Adrenal gland (tissue), 12 donors: ENCODE measurements around the gene RAB29. TPM values are rescaled to one million over a fixed set of nuclear protein-coding genes. Genes with fewer than 3 reads are reported as not detected.

Experiments
- DNase-seq, 7 donors: peaks; one replicate each; pipeline ENCODE4 v3.0.0-alpha.2; 2019 to 2020
- H3K27ac ChIP-seq, 5 donors: fragments of 200-600 bp; sonication (generic) in 4 of 5; 1 replicate in 3 of 5; 2 replicates in 2 of 5; pipeline versions ENCODE4 v1.5.1 to v1.8.0; 2016 to 2020; ENCODE audit warnings: mild to moderate bottlenecking in 1 of 5
- H3K27me3 ChIP-seq: fragments of 200-600 bp; 2 replicates; pipeline ENCODE4 v1.8.0; 2021
- H3K36me3 ChIP-seq, 2 donors: fragments of 200-600 bp; replicated peaks in 1 of 2; 1 replicate in 1 of 2; 2 replicates in 1 of 2; pipeline versions ENCODE4 v1.5.1 to v1.8.0; 2018 to 2022
- H3K4me1 ChIP-seq, 2 donors: fragments of 200-600 bp; replicated peaks in 1 of 2; 1 replicate in 1 of 2; 2 replicates in 1 of 2; pipeline versions ENCODE4 v1.5.1 to v1.8.0; 2018 to 2021
- H3K4me3 ChIP-seq, 4 donors: fragments of 200-600 bp; sonication (generic) in 3 of 4; one replicate each; pipeline ENCODE4 v1.5.1; 2016 to 2018
- H3K9me3 ChIP-seq, 3 donors: fragments of 200-600 bp; sonication (generic) in 1 of 3; replicated peaks in 1 of 3; 1 replicate in 2 of 3; 2 replicates in 1 of 3; pipeline versions ENCODE4 v1.5.1 to v1.8.0; 2016 to 2021
- POLR2A ChIP-seq, 2 donors: fragments of 450-650 bp; IDR thresholded peaks; one replicate each; pipeline ENCODE4 v1.6.1; 2017; ENCODE audit warnings: antibody characterized with exemption in 2 of 2, mild to moderate bottlenecking in 2 of 2, moderate library complexity in 1 of 2
- WGBS, 4 donors: extraction: QIAGEN DNeasy Blood & Tissue Kit in 2 of 4; methylation state at CpG; one replicate each; pipeline versions ENCODE4 v1.1.5 to v1.1.7; 2013 to 2017; 5-methylcytosine and 5-hydroxymethylcytosine counted together
- intact Hi-C, 2 donors: fragments of 100-400 bp; cut with DNase I; formaldehyde crosslinking; loops; one replicate each; pipeline versions ENCODE4 v1.14.1 to v1.15.0; 2022 to 2023
- polyA plus RNA-seq, 3 donors: library from polyadenylated mRNA; stranded (reverse); fragments of 200-250 nt in 2 of 3; fragments of 350-450 nt in 1 of 3; fragmentation: Illumina TruSeq in 1 of 3; extraction: RNeasy Lipid Tissue Mini Kit (QIAGEN cat#74804) in 1 of 3; gene quantifications; one replicate each; pipeline ENCODE4 v1.2.3, GENCODE V29; 2013 to 2014
- total RNA-seq, 9 donors: library from RNA; depleted of rRNA in 4 of 9; stranded (reverse); fragments of >200 nt in 4 of 9; fragments of 120-200 nt in 1 of 9; fragmentation: NEBNext Ultra II Directional in 1 of 9; extraction: Animal tissue kit (Norgen Biotek cat#: 25700) in 1 of 9; gene quantifications; one replicate each; pipeline versions ENCODE4 v1.1.0 to v1.2.4, GENCODE V29; 2013 to 2023
- TF ChIP-seq, protein P1 (sequence below), 6 experiments: fragments of 450-650 bp in 4 of 6; fragments of 200-600 bp in 2 of 6; sonication (generic) in 1 of 6; IDR thresholded peaks; 1 replicate in 5 of 6; 2 replicates in 1 of 6; pipeline versions ENCODE4 v1.5.1 to v1.8.0; 2016 to 2021; ENCODE audit warnings: antibody characterized with exemption in 6 of 6, mild to moderate bottlenecking in 2 of 6, moderate library complexity in 1 of 6
- donor health status: healthy with polysubstance abuse.
- donor health status: Bipolar disorder and iron deficiency.
- donor health status: DM: yes; HTN: yes; CAD: no.
- donor health status: DM: no; HTN: no; CAD: no.
- donor health status: DM: no; HTN: no; CAD: no.
- donor health status: DM: yes; HTN: yes; CAD: no.

Gene RAB29
- total and polyA plus RNA-seq, 12 donors = 4.2 to 52.2 (median 24.7) TPM

DNA sequence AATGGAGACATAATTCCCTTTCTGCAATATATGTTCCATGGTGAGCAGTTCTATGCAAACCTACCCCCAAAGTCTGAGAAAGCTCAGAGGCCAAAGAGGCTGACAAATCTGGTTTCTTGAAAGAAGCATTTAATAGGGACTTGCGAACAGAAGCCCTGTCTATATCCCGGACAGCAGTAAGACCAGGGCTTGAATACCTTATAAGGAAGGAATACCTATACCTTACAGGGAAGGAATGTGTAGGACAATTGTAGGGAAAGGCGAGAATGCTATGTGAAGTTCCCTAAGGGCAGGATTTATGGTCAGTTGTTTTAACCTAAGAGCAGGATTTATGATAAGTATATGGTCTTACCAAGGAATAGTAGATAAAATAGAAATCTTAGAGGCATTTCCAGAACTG, 42.7 kb upstream of the RAB29 start:
- TF ChIP-seq, protein P1, sequence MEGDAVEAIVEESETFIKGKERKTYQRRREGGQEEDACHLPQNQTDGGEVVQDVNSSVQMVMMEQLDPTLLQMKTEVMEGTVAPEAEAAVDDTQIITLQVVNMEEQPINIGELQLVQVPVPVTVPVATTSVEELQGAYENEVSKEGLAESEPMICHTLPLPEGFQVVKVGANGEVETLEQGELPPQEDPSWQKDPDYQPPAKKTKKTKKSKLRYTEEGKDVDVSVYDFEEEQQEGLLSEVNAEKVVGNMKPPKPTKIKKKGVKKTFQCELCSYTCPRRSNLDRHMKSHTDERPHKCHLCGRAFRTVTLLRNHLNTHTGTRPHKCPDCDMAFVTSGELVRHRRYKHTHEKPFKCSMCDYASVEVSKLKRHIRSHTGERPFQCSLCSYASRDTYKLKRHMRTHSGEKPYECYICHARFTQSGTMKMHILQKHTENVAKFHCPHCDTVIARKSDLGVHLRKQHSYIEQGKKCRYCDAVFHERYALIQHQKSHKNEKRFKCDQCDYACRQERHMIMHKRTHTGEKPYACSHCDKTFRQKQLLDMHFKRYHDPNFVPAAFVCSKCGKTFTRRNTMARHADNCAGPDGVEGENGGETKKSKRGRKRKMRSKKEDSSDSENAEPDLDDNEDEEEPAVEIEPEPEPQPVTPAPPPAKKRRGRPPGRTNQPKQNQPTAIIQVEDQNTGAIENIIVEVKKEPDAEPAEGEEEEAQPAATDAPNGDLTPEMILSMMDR (IDR thresholded peaks at IDR 0.05) = no peak
- TF ChIP-seq POLR2A (IDR thresholded peaks at IDR 0.05) = no peak
- Histone ChIP-seq H3K27ac (no peak overlapping the region), H3K4me3 (no peak overlapping the region), H3K9me3 (no peaks in the 10 kb centered on the region), H3K27me3 (no peaks in the 10 kb centered on the region), H3K36me3 (no peaks in the 10 kb centered on the region), H3K4me1 (peaks cover 4 to 6% of the 10 kb centered on the region in 2 donors)
- intact Hi-C loops = no loop called here
- DNase-seq = no peak
- WGBS, 4 donors = 96 to 98% (median 97%) methylated on average over 3 of the region's 3 CpGs

DNA sequence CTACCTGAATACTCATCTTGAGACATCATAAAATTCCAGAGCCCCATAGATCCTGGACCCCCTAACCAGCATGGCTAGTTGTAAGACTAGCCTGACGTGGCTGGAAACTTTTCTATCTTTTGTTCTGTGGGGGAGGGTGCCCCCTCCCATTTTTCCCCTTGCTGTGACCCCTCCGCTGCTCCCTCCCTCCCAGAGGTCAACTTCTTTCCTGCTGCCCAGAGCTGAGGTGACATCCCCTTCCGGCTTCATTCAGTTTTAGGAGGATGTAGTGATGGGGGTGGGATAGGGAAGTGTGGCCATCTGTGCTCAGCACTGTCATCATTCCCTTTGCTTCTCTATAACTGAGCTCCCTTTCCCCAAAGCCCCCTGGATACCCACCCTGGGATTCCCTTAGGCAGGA, 42.1 kb upstream of the RAB29 start:
- H3K27me3 ChIP-seq = no peaks in the 10 kb centered on the region
- intact Hi-C loops = no loop called here
- no peak overlapping the region for H3K27ac ChIP-seq
- H3K9me3 ChIP-seq = no peaks in the 10 kb centered on the region
- no peak overlapping the region for H3K4me3 ChIP-seq
- H3K4me1 ChIP-seq = peaks cover 4 to 8% of the 10 kb centered on the region in 2 donors
- 64 to 85% (median 74%) methylated on average over 3 of the region's 3 CpGs for WGBS, 4 donors
- H3K36me3 ChIP-seq = no peaks in the 10 kb centered on the region
- TF ChIP-seq POLR2A (IDR thresholded peaks at IDR 0.05) = no peak
- TF ChIP-seq, protein P1 (IDR thresholded peaks at IDR 0.05) = no peak
- DNase-seq = no peak

DNA sequence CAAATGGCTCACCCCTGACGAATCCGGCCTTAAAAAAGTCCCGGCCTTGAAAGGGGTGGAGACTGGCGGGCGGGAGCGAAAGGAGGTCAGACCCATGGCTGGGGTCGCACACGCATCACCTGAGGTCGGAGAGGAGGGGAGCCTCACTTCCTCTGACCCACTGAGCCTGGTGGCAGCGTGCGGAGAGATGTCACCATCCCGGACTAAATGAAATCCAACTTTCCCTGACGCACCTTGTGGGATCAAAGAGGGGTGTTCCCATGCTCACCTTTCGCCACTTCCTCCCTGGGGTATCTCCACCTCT, 38.4 kb upstream of the RAB29 start:
- H3K9me3 ChIP-seq = no peaks in the 10 kb centered on the region
- H3K36me3 ChIP-seq = peaks cover 0 to 9% of the 10 kb centered on the region in 2 donors
- H3K27me3 ChIP-seq = no peaks in the 10 kb centered on the region
- intact Hi-C loops = no loop called here
- H3K4me3 ChIP-seq = peak overlapping the region; percentile 61 to 93 (median 84)
- no peak for DNase-seq
- TF ChIP-seq, protein P1 (IDR thresholded peaks at IDR 0.05) = no peak
- TF ChIP-seq POLR2A (IDR thresholded peaks at IDR 0.05) = no peak
- peaks cover 23 to 45% of the 10 kb centered on the region in 2 donors for H3K4me1 ChIP-seq
- peak overlapping the region in 4 of 5 donors; percentile 52 to 91 (median 84) for H3K27ac ChIP-seq
- WGBS, 4 donors = 4 to 7% (median 5%) methylated on average over 10 to 14 of the region's 14 CpGs

DNA sequence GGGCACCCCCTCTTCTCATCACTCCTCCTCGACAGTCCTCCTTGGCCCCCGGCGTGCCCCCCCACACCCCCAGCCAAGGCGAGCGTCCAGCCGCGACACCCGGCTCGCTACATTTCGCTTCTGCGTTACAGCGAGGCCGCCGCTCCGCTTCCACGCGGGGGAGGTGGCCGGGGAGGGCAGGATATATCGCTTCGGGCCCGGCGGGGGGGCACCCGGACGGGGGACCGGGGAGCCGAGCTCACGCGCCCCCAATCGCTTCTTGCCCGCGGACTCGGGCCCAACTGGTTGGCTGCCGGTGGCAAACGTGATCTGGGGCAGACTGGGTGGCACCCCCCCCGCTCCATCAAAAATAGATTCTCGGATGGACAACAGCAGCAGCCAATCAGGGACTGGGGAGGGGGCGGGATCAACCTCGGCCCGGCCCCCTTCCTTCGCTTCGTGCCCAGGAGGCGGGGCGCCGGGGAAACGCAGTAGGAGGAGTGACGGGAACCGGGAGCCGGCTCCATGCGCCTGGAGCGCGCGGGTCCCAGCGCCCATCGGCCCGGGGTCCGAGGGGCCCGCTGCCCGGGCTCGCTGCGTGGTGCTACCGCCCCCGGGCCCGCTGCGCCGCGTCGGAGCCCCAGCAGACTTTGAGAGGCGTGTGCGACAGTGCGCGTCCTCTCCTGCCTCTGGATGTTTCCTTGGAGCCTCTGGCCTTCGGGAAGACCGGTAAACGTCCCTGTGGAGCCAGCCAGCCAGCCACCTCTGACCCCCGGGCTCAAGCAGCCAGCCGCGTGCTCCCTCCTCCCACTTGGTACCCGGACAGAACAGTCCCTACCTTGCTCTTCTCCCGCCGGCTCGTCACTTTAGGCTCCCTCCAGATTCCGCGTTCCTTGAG, 37.8 kb upstream of the RAB29 start, which contains the start of gene SLC41A1:
SLC41A1 (minus strand) TSS at position 321 of the 877 bp plus-strand sequence. CDS start 2,757 bp downstream, outside the sequence.
- 0 to 1% (median 0%) methylated on average over 11 to 83 of the region's 83 CpGs for WGBS, 4 donors
- intact Hi-C loops = no loop called here
- H3K27me3 ChIP-seq = no peaks in the 10 kb centered on the region
- TF ChIP-seq, protein P1 (IDR thresholded peaks at IDR 0.05) = no peak
- TF ChIP-seq POLR2A (IDR thresholded peaks at IDR 0.05) = peak; percentile 18 to 81
- H3K4me1 ChIP-seq = peaks cover 23 to 50% of the 10 kb centered on the region in 2 donors
- peak within 1 kb of the TSS; percentile 61 to 93 (median 84) for H3K4me3 ChIP-seq
- H3K36me3 ChIP-seq = peaks cover 0 to 9% of the 10 kb centered on the region in 2 donors
- peak; percentile 93 to 98 (median 96) for DNase-seq
- H3K9me3 ChIP-seq = no peaks in the 10 kb centered on the region
- H3K27ac ChIP-seq = peak within 1 kb of the TSS; percentile 52 to 91 (median 79)
